ENCODE results near the gene CCDC97.

DNA sequence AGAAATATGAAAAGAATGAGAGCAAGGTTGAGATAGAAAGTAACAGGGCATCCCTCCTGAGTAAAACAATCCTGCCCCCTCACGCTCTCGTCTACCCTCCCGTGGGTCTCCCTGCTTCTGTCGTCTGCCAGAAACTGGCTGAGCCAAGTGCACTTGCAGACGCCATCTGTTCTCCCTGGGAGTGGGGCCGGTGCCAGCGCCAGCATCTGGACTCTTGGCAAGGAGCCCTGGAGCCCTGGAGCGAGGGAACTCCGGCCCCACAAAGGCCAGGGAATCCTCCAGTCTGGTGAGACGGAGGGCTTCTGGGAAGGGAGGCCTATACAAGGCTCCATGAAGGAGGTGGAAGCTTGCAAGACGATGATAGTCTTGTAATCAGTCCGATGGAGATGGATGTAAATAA, 64.0 kb downstream of the CCDC97 start:
- TF ChIP-seq CTCF (IDR thresholded peaks at IDR 0.05) (no peak), POLR2A (IDR thresholded peaks at IDR 0.05) (no peak)

Data from heart left ventricle (tissue), 13 donors.